Fibroblast of pulmonary artery (primary cell): Measurements from ENCODE around the gene AKR1A1.
"Not testable (repeated sequence)": the region's sequence is repeated elsewhere in the genome, so short reads cannot be mapped to it uniquely, and the experiment has no call there.

Experiments
- DNase-seq: peaks from one replicate; pipeline ENCODE4 v3.0.0-alpha.2; 2010; ENCODE audit warnings: low read depth
- H3K4me3 ChIP-seq: replicated peaks from 2 replicates; pipeline ENCODE4 v1.5.1; 2011; ENCODE audit warnings: low read depth, mild to moderate bottlenecking, control low read depth, low read length, moderate library complexity
- TF ChIP-seq, protein P1 (sequence below): IDR thresholded peaks from 2 replicates; pipeline ENCODE4 v1.5.1; 2011; ENCODE audit warnings: mild to moderate bottlenecking, control low read depth, low read length, inconsistent platforms; ENCODE audit errors: missing control alignments

Gene AKR1A1

DNA sequence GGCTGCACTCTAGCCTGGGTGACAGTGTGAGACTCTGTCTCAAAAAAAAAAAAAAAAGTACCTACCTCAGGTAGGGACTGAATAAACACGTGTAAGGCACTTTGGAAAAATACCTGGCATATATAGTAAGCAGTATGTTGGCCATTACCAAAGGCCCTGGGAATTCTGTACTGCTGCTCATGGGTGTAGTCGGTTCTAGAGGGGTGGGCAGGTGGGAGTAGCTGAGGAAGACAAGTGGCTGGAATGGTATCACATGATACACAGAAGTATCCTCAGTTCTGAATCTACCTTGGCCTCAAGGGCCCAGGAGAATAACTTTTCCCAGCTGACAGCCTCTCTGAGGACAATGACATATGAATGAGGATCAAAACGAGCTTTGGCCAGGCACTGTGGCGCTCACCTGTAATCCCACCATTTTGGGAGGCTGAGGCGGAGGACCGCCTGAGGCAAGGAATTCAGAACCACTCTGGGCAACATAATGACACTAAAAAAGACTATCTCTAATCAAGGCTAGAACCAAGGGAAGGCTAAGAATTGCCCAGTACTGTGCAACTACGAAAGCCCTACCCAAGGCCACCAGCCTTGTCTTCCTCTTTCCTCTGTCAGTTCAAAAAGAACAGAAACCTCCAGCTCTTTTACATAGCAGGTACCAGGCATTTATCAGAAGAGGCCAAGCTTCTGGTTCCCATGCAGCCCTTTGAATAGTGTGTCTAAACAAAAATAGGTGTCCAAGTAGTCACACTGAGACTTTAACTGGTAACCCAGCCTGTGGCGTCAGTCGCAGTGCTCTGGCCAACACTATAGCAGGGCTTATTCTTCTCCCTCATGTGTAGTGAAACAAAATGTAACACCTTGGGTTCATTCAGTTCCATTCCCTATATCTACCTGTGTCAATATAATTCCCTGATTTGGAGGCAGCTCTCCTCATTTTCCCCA is 40.3 kb upstream of the AKR1A1 start:
- H3K4me3 ChIP-seq = no peak overlapping the region
- TF ChIP-seq, protein P1, sequence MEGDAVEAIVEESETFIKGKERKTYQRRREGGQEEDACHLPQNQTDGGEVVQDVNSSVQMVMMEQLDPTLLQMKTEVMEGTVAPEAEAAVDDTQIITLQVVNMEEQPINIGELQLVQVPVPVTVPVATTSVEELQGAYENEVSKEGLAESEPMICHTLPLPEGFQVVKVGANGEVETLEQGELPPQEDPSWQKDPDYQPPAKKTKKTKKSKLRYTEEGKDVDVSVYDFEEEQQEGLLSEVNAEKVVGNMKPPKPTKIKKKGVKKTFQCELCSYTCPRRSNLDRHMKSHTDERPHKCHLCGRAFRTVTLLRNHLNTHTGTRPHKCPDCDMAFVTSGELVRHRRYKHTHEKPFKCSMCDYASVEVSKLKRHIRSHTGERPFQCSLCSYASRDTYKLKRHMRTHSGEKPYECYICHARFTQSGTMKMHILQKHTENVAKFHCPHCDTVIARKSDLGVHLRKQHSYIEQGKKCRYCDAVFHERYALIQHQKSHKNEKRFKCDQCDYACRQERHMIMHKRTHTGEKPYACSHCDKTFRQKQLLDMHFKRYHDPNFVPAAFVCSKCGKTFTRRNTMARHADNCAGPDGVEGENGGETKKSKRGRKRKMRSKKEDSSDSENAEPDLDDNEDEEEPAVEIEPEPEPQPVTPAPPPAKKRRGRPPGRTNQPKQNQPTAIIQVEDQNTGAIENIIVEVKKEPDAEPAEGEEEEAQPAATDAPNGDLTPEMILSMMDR = no peak
- DNase-seq = no peak

DNA sequence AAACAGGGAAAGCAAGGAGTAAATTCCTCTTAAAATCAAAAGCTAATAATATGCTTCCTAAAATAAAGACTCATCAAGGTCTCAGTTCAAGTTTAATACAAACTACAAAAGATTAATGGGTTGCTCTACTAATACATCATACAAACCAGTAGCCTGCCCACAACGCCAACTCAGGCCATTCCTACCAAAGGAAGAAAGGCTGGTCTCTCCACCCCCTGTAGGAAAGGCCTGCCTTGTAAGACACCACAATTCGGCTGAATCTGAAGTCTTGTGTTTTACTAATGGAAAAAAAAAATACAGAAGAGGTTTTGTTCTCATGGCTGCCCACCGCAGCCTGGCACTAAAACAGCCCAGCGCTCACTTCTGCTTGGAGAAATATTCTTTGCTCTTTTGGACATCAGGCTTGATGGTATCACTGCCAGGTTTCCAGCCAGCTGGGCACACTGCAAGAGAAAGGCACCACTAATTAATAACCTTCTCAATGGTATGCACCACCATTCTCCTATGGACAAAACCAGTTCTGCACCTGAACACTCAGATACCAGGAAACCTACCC is 39.6 kb upstream of the AKR1A1 start:
- H3K4me3 ChIP-seq = no peak overlapping the region
- no peak for DNase-seq
- TF ChIP-seq, protein P1 = no peak

- DNase-seq = peak; percentile 79
Observed at GRCh38 chr1:45512641-45513054, 38.0 kb upstream of the AKR1A1 start.

DNA sequence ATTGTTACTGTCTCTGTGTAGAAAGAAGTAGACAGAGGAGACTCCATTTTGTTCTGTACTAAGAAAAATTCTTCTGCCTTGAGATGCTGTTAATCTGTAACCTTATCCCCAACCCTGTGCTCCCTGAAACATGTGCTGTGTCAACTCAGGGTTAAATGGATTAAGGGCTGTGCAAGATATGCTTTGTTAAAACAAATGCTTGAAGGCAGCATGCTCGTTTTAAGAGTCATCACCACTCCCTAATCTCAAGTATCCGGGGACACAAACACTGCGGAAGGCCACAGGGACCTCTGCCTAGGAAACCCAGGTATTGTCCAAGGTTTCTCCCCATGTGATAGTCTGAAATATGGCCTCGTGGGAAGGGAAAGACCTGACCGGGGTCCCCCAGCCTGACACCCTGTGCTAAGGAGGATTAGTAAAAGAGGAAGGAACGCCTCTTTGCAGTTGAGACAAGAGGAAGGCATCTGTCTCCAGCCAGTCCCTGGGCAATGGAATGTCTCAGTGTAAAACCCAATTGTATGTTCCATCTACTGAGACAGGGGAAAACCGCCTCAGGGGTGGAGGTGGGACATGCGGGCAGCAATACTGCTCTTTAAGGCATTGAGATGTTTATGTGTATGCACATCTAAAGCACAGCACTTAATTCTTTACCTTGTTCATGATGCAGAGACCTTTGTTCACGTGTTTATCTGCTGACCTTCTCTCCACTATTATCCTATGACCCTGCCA is 36.9 kb upstream of the AKR1A1 start:
- not testable (repeated sequence) for H3K4me3 ChIP-seq, DNase-seq

More at GRCh38 chr1:45512641-45513054, 38.0 kb upstream of the AKR1A1 start:
- no peak overlapping the region for H3K4me3 ChIP-seq
- TF ChIP-seq, protein P1 = peak; percentile 84

DNA sequence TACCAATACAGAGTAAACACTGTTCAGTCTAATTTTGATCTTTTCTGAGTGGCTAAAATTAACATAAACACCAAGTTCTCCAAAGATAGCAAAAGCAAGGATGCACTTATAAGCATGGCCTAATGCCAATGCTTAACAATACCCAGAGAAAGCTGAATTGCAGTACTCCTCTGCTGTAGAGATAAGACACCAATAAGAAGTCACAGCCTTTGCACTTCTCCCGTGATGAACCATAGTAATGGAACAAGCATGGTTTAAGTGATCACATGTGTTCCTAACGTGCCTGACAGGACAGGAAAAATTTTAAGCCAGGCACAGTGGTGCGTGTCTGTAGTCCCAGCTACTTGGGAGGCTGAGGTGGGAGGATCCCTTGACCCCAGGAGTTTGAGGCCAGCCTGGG is 34.6 kb upstream of the AKR1A1 start:
- TF ChIP-seq, protein P1 = no peak
- H3K4me3 ChIP-seq = no peak overlapping the region
- no peak for DNase-seq

DNA sequence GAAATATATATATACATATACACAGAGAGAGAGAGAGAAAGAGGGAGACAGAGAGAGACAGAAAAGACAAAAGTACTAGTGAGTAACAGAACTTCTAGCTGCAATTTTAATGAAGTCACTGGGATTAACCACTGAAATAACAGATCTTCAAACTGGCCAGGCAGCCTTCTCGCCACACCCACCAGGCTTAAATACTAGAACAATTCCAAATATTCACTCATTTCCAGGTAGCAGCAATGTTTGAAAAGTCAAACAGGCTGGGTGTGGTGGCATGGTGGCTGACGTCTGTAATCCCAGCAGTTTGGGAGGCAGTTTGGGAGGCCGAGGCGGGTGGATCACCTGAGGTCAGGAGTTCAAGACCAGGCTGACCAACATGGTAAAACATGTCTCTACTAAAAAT is 34.2 kb upstream of the AKR1A1 start:
- H3K4me3 ChIP-seq = no peak overlapping the region
- no peak for DNase-seq
- TF ChIP-seq, protein P1 = no peak

GRCh38 chr1:45518366-45518765 is 32.3 kb upstream of the AKR1A1 start:
- not testable (repeated sequence) for DNase-seq, H3K4me3 ChIP-seq
